ENCODE results near the gene MSRB3. TPM values are rescaled to one million over a fixed set of nuclear protein-coding genes. Genes with fewer than 3 reads are reported as not detected.

The MSRB3 gene
- total and polyA plus RNA-seq, 2 donors (not counting 3 experiments of a cell fraction or from before 2014, with no cell fraction given) = 20.0 to 59.3 TPM

- H3K36me3 ChIP-seq (ENCODE audit: control insufficient read depth in 2 of 2, extremely low read depth in 1 of 2, insufficient read depth in 2 of 2, low read length in 2 of 2) = no peaks in the 10 kb centered on the region
- H3K9me3 ChIP-seq (replicated peaks; ENCODE audit: control insufficient read depth, insufficient read depth, low read length) = no peaks in the 10 kb centered on the region
- no peaks in the 10 kb centered on the region for H3K27me3 ChIP-seq (ENCODE audit: control insufficient read depth in 2 of 2, insufficient read depth in 2 of 2, low read length in 2 of 2)
- H3K4me3 ChIP-seq (replicated peaks in 1 of 3; ENCODE audit: insufficient read depth in 1 of 3, low read depth in 1 of 3, low read length in 3 of 3) = no peak overlapping the region
- peaks cover 3% of the 10 kb centered on the region for H3K4me1 ChIP-seq (ENCODE audit: control insufficient read depth, extremely low read depth, insufficient read depth, low read length)
- no TSS peak for BruUV-seq (replicated peaks)
- peaks cover 13% of the 10 kb centered on the region for H3K79me2 ChIP-seq (ENCODE audit: control insufficient read depth, insufficient read depth, low read length)
- no peak for FAIRE-seq
- H2AFZ ChIP-seq (ENCODE audit: low read depth, low read length) = no peak overlapping the region
- intact Hi-C loops (cut with micrococcal nuclease) (no loop called here), dilution Hi-C loops (cut with MboI; ENCODE audit: extremely low pct_ligation_motif_present, low sequenced_read_pairs) (no loop called here)
- H4K20me1 ChIP-seq (replicated peaks; ENCODE audit: control insufficient read depth, extremely low read depth, insufficient read depth, low read length) = peaks cover 2% of the 10 kb centered on the region
- peak; percentile 65 for TF ChIP-seq FOS (IDR thresholded peaks at IDR 0.05; ENCODE audit: borderline replicate concordance, insufficient read depth, low read length)
- TF ChIP-seq JUN (IDR thresholded peaks at IDR 0.05; ENCODE audit: borderline replicate concordance, insufficient read depth, insufficient read length, low read depth) = peak; percentile 35
- TF ChIP-seq POLR2A (IDR thresholded peaks at IDR 0.05; ENCODE audit: low read depth, low read length) = no peak
- POLR2A ChIA-PET = interaction anchor here (1.4 kb wide), 1 partner anchor 60 kb away, joined by 3 read pairs; the partner anchor contains the start of gene LEMD3
- DNase-seq (ENCODE audit: low read depth, low spot score) = peak; percentile 55
- no peaks in the 10 kb centered on the region for H3K9me1 ChIP-seq (replicated peaks; ENCODE audit: control insufficient read depth, extremely low read depth, insufficient read depth, low read length)
- H3K27ac ChIP-seq (ENCODE audit: insufficient read depth, low read depth, low read length) = no peak overlapping the region
- no peak overlapping the region for H3K9ac ChIP-seq (replicated peaks; ENCODE audit: extremely low read depth, insufficient read depth, low read length)
- peak overlapping the region; percentile 24 for H3K4me2 ChIP-seq (ENCODE audit: insufficient read depth, low read length)
- CTCF ChIA-PET = interaction anchor here (0.9 to 1.0 kb wide), 2 partner anchors 15 to 339 kb away, joined by 3 read pairs; no protein-coding TSS in a partner anchor
Observed at GRCh38 chr12:65229441-65229840, 49.0 kb upstream of the MSRB3 start.

DNA sequence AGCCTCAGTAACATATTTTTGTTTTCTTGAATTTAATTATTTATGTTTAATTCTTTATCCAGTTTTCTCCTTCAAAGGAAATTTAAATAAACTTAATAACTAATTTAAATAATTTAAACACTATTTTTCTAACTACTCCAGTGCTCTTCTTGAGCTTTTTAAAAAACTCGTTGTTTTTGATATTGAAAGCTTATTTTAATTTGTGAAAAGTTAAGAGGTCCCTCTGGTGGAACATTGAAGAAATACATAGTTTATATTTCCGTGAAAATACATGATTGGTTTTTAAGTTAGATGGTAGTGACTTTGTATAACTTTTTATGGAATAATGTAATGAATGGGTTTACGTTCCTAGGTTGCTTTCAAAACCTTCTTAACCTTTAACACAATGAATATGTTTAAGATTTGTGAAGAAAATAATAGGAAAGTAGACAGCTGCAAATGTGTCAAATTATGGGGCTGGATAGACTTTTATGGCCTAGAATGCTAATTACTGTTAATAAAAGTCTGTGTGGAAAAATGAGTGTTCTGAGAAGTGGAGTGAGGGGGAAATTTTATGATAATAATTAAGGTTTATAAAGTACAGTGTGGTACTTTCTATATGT lies 45.9 kb upstream of the MSRB3 start:
- BruUV-seq (replicated peaks) = no TSS peak
- no peaks in the 10 kb centered on the region for H3K27me3 ChIP-seq (ENCODE audit: control insufficient read depth in 2 of 2, insufficient read depth in 2 of 2, low read length in 2 of 2)
- H3K9me3 ChIP-seq (replicated peaks; ENCODE audit: control insufficient read depth, insufficient read depth, low read length) = no peaks in the 10 kb centered on the region
- no peak overlapping the region for H3K27ac ChIP-seq (ENCODE audit: insufficient read depth, low read depth, low read length)
- peaks cover 7% of the 10 kb centered on the region for H3K79me2 ChIP-seq (ENCODE audit: control insufficient read depth, insufficient read depth, low read length)
- H3K4me1 ChIP-seq (ENCODE audit: control insufficient read depth, extremely low read depth, insufficient read depth, low read length) = peaks cover 3% of the 10 kb centered on the region
- peaks cover 2% of the 10 kb centered on the region for H4K20me1 ChIP-seq (replicated peaks; ENCODE audit: control insufficient read depth, extremely low read depth, insufficient read depth, low read length)
- peak; percentile 62 for DNase-seq (ENCODE audit: low read depth, low spot score)
- H3K4me3 ChIP-seq (replicated peaks in 1 of 3; ENCODE audit: insufficient read depth in 1 of 3, low read depth in 1 of 3, low read length in 3 of 3) = no peak overlapping the region
- TF ChIP-seq CTCF (IDR thresholded peaks at IDR 0.05; ENCODE audit: extremely low read depth in 1 of 2, insufficient read depth in 1 of 2, low read depth in 1 of 2, low read length in 2 of 2) (peak in 1 of 2 donors; percentile 12), MYC (IDR thresholded peaks at IDR 0.05; ENCODE audit: low read depth, low read length) (no peak)
- intact Hi-C loops (cut with micrococcal nuclease) = loop anchor here (1.0 to 5.0 kb wide), 4 partner anchors 62 to 430 kb away; partner anchors contain the start of gene WIF1
- H3K4me2 ChIP-seq (ENCODE audit: insufficient read depth, low read length) = peak overlapping the region; percentile 21
- ChIA-PET CTCF (interaction anchor here (0.6 to 4.0 kb wide), 63 partner anchors 8 to 803 kb away, joined by 3 to 91 read pairs (median 5); partner anchors contain the start of genes LEMD3 and WIF1), POLR2A (interaction anchor here (1.0 kb wide), 1 partner anchor 63 kb away, joined by 3 read pairs; the partner anchor contains the start of gene LEMD3)
- no peaks in the 10 kb centered on the region for H3K9me1 ChIP-seq (replicated peaks; ENCODE audit: control insufficient read depth, extremely low read depth, insufficient read depth, low read length)
- no peak for FAIRE-seq
- H2AFZ ChIP-seq (ENCODE audit: low read depth, low read length) = no peak overlapping the region
- dilution Hi-C loops (cut with MboI; ENCODE audit: extremely low pct_ligation_motif_present, low sequenced_read_pairs) = no loop called here
- H3K36me3 ChIP-seq (ENCODE audit: control insufficient read depth in 2 of 2, extremely low read depth in 1 of 2, insufficient read depth in 2 of 2, low read length in 2 of 2) = no peaks in the 10 kb centered on the region
- H3K9ac ChIP-seq (replicated peaks; ENCODE audit: extremely low read depth, insufficient read depth, low read length) = no peak overlapping the region
